Neutrophil (primary cell): ENCODE data around the gene ZEB1.

Experiments
- H3K27ac ChIP-seq: fragments of 200-600 bp; sonication (generic); 2 replicates; pipeline ENCODE4 v1.5.1; 2016; ENCODE audit warnings: mild to moderate bottlenecking, moderate library complexity
- H3K27me3 ChIP-seq: fragments of 200-600 bp; sonication (generic); 2 replicates; pipeline ENCODE4 v1.6.0; 2016; ENCODE audit warnings: mild to moderate bottlenecking
- H3K36me3 ChIP-seq: fragments of 200-600 bp; sonication (generic); 2 replicates; pipeline ENCODE4 v1.5.1; 2017
- H3K4me1 ChIP-seq, 2 experiments: fragments of 200-600 bp in 1 of 2; sonication (generic) in 1 of 2; 1 replicate in 1 of 2; 2 replicates in 1 of 2; pipeline versions ENCODE4 v1.5.1 to v1.6.1; 2013 to 2016; ENCODE audit warnings: low read depth in 1 of 2, low read length in 1 of 2, mild to moderate bottlenecking in 1 of 2, moderate library complexity in 1 of 2; ENCODE audit not compliant: control insufficient read depth in 1 of 2, insufficient read depth in 1 of 2
- H3K4me3 ChIP-seq, 2 experiments: fragments of 200-600 bp in 1 of 2; sonication (generic) in 1 of 2; 1 replicate in 1 of 2; 2 replicates in 1 of 2; pipeline ENCODE4 v1.5.1; 2013 to 2016; ENCODE audit warnings: low read depth in 1 of 2, low read length in 1 of 2, mild to moderate bottlenecking in 1 of 2, moderate library complexity in 1 of 2
- H3K9me3 ChIP-seq: fragments of 200-600 bp; sonication (generic); 2 replicates; pipeline ENCODE4 v1.5.1; 2016
- CTCF ChIP-seq: fragments of 200-600 bp; sonication (generic); IDR thresholded peaks from 2 replicates; pipeline ENCODE4 v1.5.1; 2016; ENCODE audit warnings: antibody characterized with exemption

ZEB1 gene

GRCh38 chr10:31413325-31413724 is 94.3 kb downstream of the ZEB1 start:
- Histone ChIP-seq H3K36me3 (no peaks in the 10 kb centered on the region), H3K4me3 (no peak overlapping the region), H3K9me3 (no peaks in the 10 kb centered on the region), H3K27me3 (no peaks in the 10 kb centered on the region), H3K4me1 (no peaks in the 10 kb centered on the region), H3K27ac (no peak overlapping the region)
- TF ChIP-seq CTCF, result no peak

GRCh38 chr10:31418481-31418880 is 99.5 kb downstream of the ZEB1 start:
- Histone ChIP-seq H3K4me1 (no peaks in the 10 kb centered on the region), H3K27me3 (no peaks in the 10 kb centered on the region), H3K4me3 (no peak overlapping the region), H3K27ac (no peak overlapping the region), H3K36me3 (no peaks in the 10 kb centered on the region), H3K9me3 (no peaks in the 10 kb centered on the region)
- TF ChIP-seq CTCF, result no peak

- H3K9me3 ChIP-seq, result no peaks in the 10 kb centered on the region
- H3K27ac ChIP-seq, result no peak overlapping the region
- H3K27me3 ChIP-seq, result no peaks in the 10 kb centered on the region
- H3K4me1 ChIP-seq, result no peaks in the 10 kb centered on the region
- H3K4me3 ChIP-seq, result no peak overlapping the region
- TF ChIP-seq CTCF, result no peak
- no peaks in the 10 kb centered on the region for H3K36me3 ChIP-seq
These were observed 100.5 kb downstream of the ZEB1 start for GRCh38 chr10:31419394-31420063.

- Histone ChIP-seq H3K4me1 (no peaks in the 10 kb centered on the region), H3K27ac (no peak overlapping the region), H3K9me3 (no peaks in the 10 kb centered on the region), H3K4me3 (no peak overlapping the region), H3K27me3 (no peaks in the 10 kb centered on the region), H3K36me3 (no peaks in the 10 kb centered on the region)
- TF ChIP-seq CTCF, result no peak
These were observed 102.3 kb downstream of the ZEB1 start for GRCh38 chr10:31421322-31421721.

- Histone ChIP-seq H3K9me3 (no peaks in the 10 kb centered on the region), H3K36me3 (no peaks in the 10 kb centered on the region), H3K27ac (no peak overlapping the region), H3K4me3 (no peak overlapping the region), H3K27me3 (no peaks in the 10 kb centered on the region), H3K4me1 (no peaks in the 10 kb centered on the region)
- TF ChIP-seq CTCF, result no peak
These were observed 103.6 kb downstream of the ZEB1 start for GRCh38 chr10:31422634-31423033.

GRCh38 chr10:31424473-31424872 is 105.5 kb downstream of the ZEB1 start:
- Histone ChIP-seq H3K36me3 (no peaks in the 10 kb centered on the region), H3K9me3 (no peaks in the 10 kb centered on the region), H3K27ac (no peak overlapping the region), H3K27me3 (no peaks in the 10 kb centered on the region), H3K4me1 (no peaks in the 10 kb centered on the region), H3K4me3 (no peak overlapping the region)
- no peak for TF ChIP-seq CTCF
